GM10266 (cell line): ENCODE measurements around the gene FOXO4.

Experiments used
- DNase-seq: peaks from one replicate; pipeline ENCODE4 v3.0.0; 2012; ENCODE audit errors: extremely low spot score
- CTCF ChIP-seq: IDR thresholded peaks from 2 replicates; pipeline ENCODE4 v1.5.1; 2012; ENCODE audit warnings: mild to moderate bottlenecking, low read depth; ENCODE audit not compliant: control insufficient read depth, insufficient read depth; ENCODE audit errors: missing control alignments

FOXO4 gene

GRCh38 chrX:71107245-71107644, 11.6 kb downstream of the FOXO4 start:
- no peak for TF ChIP-seq CTCF
- DNase-seq: no peak

- no peak for TF ChIP-seq CTCF
- no peak for DNase-seq
Observed at GRCh38 chrX:71107762-71108360, 12.2 kb downstream of the FOXO4 start.

- TF ChIP-seq CTCF: no peak
- no peak for DNase-seq
Observed at GRCh38 chrX:71109051-71109450, 13.4 kb downstream of the FOXO4 start.

GRCh38 chrX:71111141-71111843, 15.6 kb downstream of the FOXO4 start, which contains the start of gene IL2RG:
Gene IL2RG, minus strand, starts transcription at chrX:71111577. Its CDS starts 38 bp downstream, at chrX:71111539.
- DNase-seq: peak; percentile 65
- no peak for TF ChIP-seq CTCF

- DNase-seq: peak; percentile 5
- no peak for TF ChIP-seq CTCF
Observed at GRCh38 chrX:71111921-71112431, 16.3 kb downstream of the FOXO4 start.

- no peak for TF ChIP-seq CTCF
- DNase-seq: no peak
Observed at GRCh38 chrX:71117358-71117757, 21.7 kb downstream of the FOXO4 start.
